Osteoblast (primary cell): Measurements from ENCODE around the gene EXO1. TPM values are rescaled to one million over a fixed set of nuclear protein-coding genes. Genes with fewer than 3 reads are reported as not detected.
A peak's percentile ranks its signal among the peaks of the same experiment; 100 is the strongest.

ENCODE experiments used
- DNase-seq: peaks from one replicate; pipeline ENCODE4 v3.0.0; 2011; ENCODE audit warnings: low spot score, mixed read lengths; ENCODE audit not compliant: insufficient read length; ENCODE audit errors: missing footprints
- H2AFZ ChIP-seq: 2 replicates; pipeline ENCODE4 v1.6.0; 2011; ENCODE audit warnings: mild to moderate bottlenecking, low read length
- H3K27ac ChIP-seq: 2 replicates; pipeline ENCODE4 v1.5.1; 2011; ENCODE audit warnings: mild to moderate bottlenecking, low read depth, low read length, moderate library complexity
- H3K27me3 ChIP-seq: 2 replicates; pipeline ENCODE4 v1.6.0; 2012; ENCODE audit warnings: mild to moderate bottlenecking, control low read depth, inconsistent platforms, low read length, moderate library complexity; ENCODE audit not compliant: insufficient read depth
- H3K36me3 ChIP-seq: 2 replicates; pipeline ENCODE4 v1.5.1; 2011; ENCODE audit warnings: mild to moderate bottlenecking, low read length, control low read depth, moderate library complexity; ENCODE audit not compliant: insufficient read depth
- H3K4me1 ChIP-seq: 2 replicates; pipeline ENCODE4 v1.5.1; 2011; ENCODE audit warnings: mild to moderate bottlenecking, low read length, control low read depth, moderate library complexity; ENCODE audit not compliant: insufficient read depth
- H3K4me2 ChIP-seq: 2 replicates; pipeline ENCODE4 v1.6.0; 2011; ENCODE audit warnings: mild to moderate bottlenecking, low read length; ENCODE audit not compliant: insufficient read depth
- H3K4me3 ChIP-seq: fragments of 200-600 bp; sonication (generic); 3 replicates; pipeline ENCODE4 v1.5.1; 2012; ENCODE audit warnings: mild to moderate bottlenecking, low read length, inconsistent platforms; ENCODE audit not compliant: insufficient read depth
- H3K79me2 ChIP-seq: 2 replicates; pipeline ENCODE4 v1.6.0; 2012; ENCODE audit warnings: mild to moderate bottlenecking, low read length, control low read depth, inconsistent platforms; ENCODE audit not compliant: insufficient read depth
- H3K9me3 ChIP-seq: 2 replicates; pipeline ENCODE4 v1.5.1; 2011; ENCODE audit warnings: low read depth, low read length, control low read depth
- H4K20me1 ChIP-seq: 2 replicates; pipeline ENCODE4 v1.6.0; 2012; ENCODE audit warnings: mild to moderate bottlenecking, low read length, control low read depth; ENCODE audit not compliant: insufficient read depth
- CTCF ChIP-seq: IDR thresholded peaks from 2 replicates; pipeline ENCODE4 v1.5.1; 2011; ENCODE audit warnings: mild to moderate bottlenecking, low read depth, low read length, moderate library complexity; ENCODE audit errors: extremely low read depth
- total RNA-seq: library from RNA; depleted of rRNA; stranded (reverse); fragments of >200 nt; gene quantifications from 2 replicates; pipeline ENCODE4 v1.2.3, GENCODE V29; 2012

The EXO1 gene
- total RNA-seq, 1 donor: 1.8 TPM

DNA sequence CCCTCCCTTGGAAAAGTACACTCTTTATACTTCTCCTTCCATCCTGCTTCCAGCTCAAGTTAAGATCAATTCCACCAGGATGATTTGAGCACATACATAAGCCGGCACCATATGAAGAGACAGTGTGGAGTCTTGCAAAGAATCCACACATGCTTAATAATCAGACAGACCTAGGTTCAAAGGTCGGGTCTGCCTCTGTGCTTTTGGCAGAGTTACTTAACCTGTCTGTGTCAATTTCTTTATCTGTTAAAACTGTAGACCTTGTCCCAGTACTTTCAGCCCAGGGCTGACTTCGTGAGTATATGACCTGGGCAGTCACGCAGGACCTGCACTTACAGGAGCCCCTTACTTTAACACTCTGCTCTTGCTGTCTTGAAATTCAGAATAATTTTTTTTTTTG is 79.3 kb downstream of the EXO1 start:
- H3K36me3 ChIP-seq: no peaks in the 10 kb centered on the region
- DNase-seq: no peak
- TF ChIP-seq CTCF: no peak
- no peaks in the 10 kb centered on the region for H3K79me2 ChIP-seq
- H3K4me1 ChIP-seq: no peaks in the 10 kb centered on the region
- no peak overlapping the region for H3K4me2 ChIP-seq
- no peaks in the 10 kb centered on the region for H3K9me3 ChIP-seq
- H3K27me3 ChIP-seq: no peaks in the 10 kb centered on the region
- no peaks in the 10 kb centered on the region for H4K20me1 ChIP-seq
- no peak overlapping the region for H3K27ac ChIP-seq
- no peak overlapping the region for H2AFZ ChIP-seq
- H3K4me3 ChIP-seq: no peak overlapping the region

GRCh38 chr1:241932845-241933244 is 84.8 kb downstream of the EXO1 start:
- Histone ChIP-seq H3K27me3 (no peaks in the 10 kb centered on the region), H3K79me2 (no peaks in the 10 kb centered on the region), H3K36me3 (no peaks in the 10 kb centered on the region), H3K9me3 (no peaks in the 10 kb centered on the region), H2AFZ (no peak overlapping the region), H4K20me1 (no peaks in the 10 kb centered on the region), H3K4me1 (no peaks in the 10 kb centered on the region), H3K27ac (no peak overlapping the region), H3K4me2 (no peak overlapping the region), H3K4me3 (no peak overlapping the region)
- DNase-seq: peak; percentile 38
- no peak for TF ChIP-seq CTCF

DNA sequence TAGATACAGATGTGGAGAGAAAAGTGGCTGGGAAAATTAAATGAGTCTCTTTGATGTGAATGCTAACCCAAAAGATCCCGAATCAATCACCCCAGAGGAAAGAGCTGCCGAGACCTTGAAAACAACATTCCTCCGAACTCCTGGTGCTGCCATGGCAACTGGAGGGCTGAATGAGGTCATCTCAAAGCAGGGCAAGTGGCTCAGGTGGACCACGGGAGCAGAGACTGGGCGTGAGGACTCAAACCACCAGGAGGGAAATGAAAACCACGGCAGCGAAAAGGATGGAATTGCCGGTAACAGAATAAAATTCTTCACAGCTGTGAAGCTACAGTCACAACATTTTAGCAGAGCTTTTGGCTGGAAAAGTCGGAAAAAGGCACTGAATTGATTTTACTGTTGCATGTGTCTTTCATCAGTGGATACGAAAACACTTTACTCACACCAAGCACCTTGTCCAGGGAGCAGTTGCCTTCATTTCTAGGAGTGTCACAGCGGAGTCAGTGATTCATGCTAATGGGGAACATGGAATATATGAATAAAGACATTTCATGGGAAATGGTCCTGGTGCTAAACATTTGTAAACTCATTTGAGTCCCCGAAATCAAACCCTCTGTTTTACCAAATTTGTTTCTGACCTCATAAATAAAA is 86.3 kb downstream of the EXO1 start:
- TF ChIP-seq CTCF: no peak
- Histone ChIP-seq H4K20me1 (no peaks in the 10 kb centered on the region), H3K36me3 (no peaks in the 10 kb centered on the region), H3K27me3 (no peaks in the 10 kb centered on the region), H3K4me2 (peak overlapping the region; percentile 38), H3K4me3 (peak overlapping the region; percentile 12), H3K79me2 (no peaks in the 10 kb centered on the region), H2AFZ (peak overlapping the region; percentile 48), H3K9me3 (no peaks in the 10 kb centered on the region), H3K4me1 (no peaks in the 10 kb centered on the region), H3K27ac (no peak overlapping the region)
- DNase-seq: no peak

- no peak for DNase-seq
- no peak for TF ChIP-seq CTCF
- Histone ChIP-seq H3K9me3 (no peaks in the 10 kb centered on the region), H2AFZ (no peak overlapping the region), H3K79me2 (no peaks in the 10 kb centered on the region), H4K20me1 (no peaks in the 10 kb centered on the region), H3K27ac (no peak overlapping the region), H3K27me3 (no peaks in the 10 kb centered on the region), H3K4me3 (no peak overlapping the region), H3K36me3 (no peaks in the 10 kb centered on the region), H3K4me2 (no peak overlapping the region), H3K4me1 (no peaks in the 10 kb centered on the region)
Measured at GRCh38 chr1:241934866-241935265, 86.9 kb downstream of the EXO1 start.

Other genes starting within 250 kb of the EXO1 start
- gene CHML, start 207.8 kb upstream of the EXO1 start, total RNA-seq: 11.6 and 12.1 TPM in 2 replicates
- 4.7 and 5.1 TPM in 2 replicates for gene OPN3, start 207.8 kb upstream of the EXO1 start, total RNA-seq
- not detected in 2 replicates for gene WDR64, start 195.9 kb upstream of the EXO1 start, total RNA-seq
- gene BECN2, start 109.6 kb downstream of the EXO1 start, total RNA-seq: not detected in 2 replicates
- gene MAP1LC3C, start 150.9 kb downstream of the EXO1 start, total RNA-seq: under 0.01 and 0.29 TPM in 2 replicates